GM18951 (cell line): ENCODE measurements around the gene TMEM108.

ENCODE experiments used
- POLR2A ChIP-seq: IDR thresholded peaks from 4 replicates; pipeline ENCODE4 v1.6.1; 2011; ENCODE audit warnings: mild to moderate bottlenecking; ENCODE audit not compliant: insufficient read length, insufficient read depth; ENCODE audit errors: extremely low read depth
- in situ Hi-C: fragments of 300-500 bp; cut with MboI; formaldehyde crosslinking; loops from one replicate; pipeline ENCODE4 v1.12.0; 2022; ENCODE audit warnings: low sequenced_read_pairs, mixed read lengths, inconsistent platforms; ENCODE audit not compliant: unreplicated experiment

TMEM108 gene

GRCh38 chr3:133066026-133066425 is 27.8 kb downstream of the TMEM108 start:
- in situ Hi-C loops = no loop called here
- TF ChIP-seq POLR2A = no peak

GRCh38 chr3:133069556-133070286 is 31.5 kb downstream of the TMEM108 start:
- in situ Hi-C loops = no loop called here
- TF ChIP-seq POLR2A = no peak

- in situ Hi-C loops = no loop called here
- TF ChIP-seq POLR2A = no peak
These were observed 36.8 kb downstream of the TMEM108 start for GRCh38 chr3:133074977-133075376.

GRCh38 chr3:133077688-133078087 is 39.5 kb downstream of the TMEM108 start:
- in situ Hi-C loops = no loop called here
- TF ChIP-seq POLR2A = no peak

- in situ Hi-C loops = no loop called here
- no peak for TF ChIP-seq POLR2A
These were observed 41.4 kb downstream of the TMEM108 start for GRCh38 chr3:133079621-133080020.

GRCh38 chr3:133081016-133081415 is 42.8 kb downstream of the TMEM108 start:
- TF ChIP-seq POLR2A = no peak
- in situ Hi-C loops = no loop called here

GRCh38 chr3:133083395-133083794 is 45.2 kb downstream of the TMEM108 start:
- in situ Hi-C loops = no loop called here
- no peak for TF ChIP-seq POLR2A

GRCh38 chr3:133089906-133090485 is 51.8 kb downstream of the TMEM108 start:
- no peak for TF ChIP-seq POLR2A
- in situ Hi-C loops = no loop called here

- in situ Hi-C loops = no loop called here
- TF ChIP-seq POLR2A = no peak
These were observed 54.5 kb downstream of the TMEM108 start for GRCh38 chr3:133092681-133093080.

GRCh38 chr3:133093366-133093765 is 55.2 kb downstream of the TMEM108 start:
- in situ Hi-C loops = no loop called here

GRCh38 chr3:133096900-133097613 is 58.9 kb downstream of the TMEM108 start:
- in situ Hi-C loops = no loop called here
- TF ChIP-seq POLR2A = no peak

More at GRCh38 chr3:133093366-133093765, 55.2 kb downstream of the TMEM108 start:
- TF ChIP-seq POLR2A = no peak

- in situ Hi-C loops = no loop called here
- no peak for TF ChIP-seq POLR2A
These were observed 65.5 kb downstream of the TMEM108 start for GRCh38 chr3:133103706-133104105.

GRCh38 chr3:133106169-133106568 is 68.0 kb downstream of the TMEM108 start:
- no peak for TF ChIP-seq POLR2A
- in situ Hi-C loops = no loop called here

GRCh38 chr3:133112666-133113065 is 74.5 kb downstream of the TMEM108 start:
- in situ Hi-C loops = no loop called here
- TF ChIP-seq POLR2A = no peak
